Parathyroid adenoma (tissue), 2 donors: ENCODE results near the gene ZBTB20.

Source experiments
- H2AFZ ChIP-seq: fragments of 300-600 bp; sonication (generic); one replicate; pipeline ENCODE4 v1.7.0; 2017; ENCODE audit warnings: antibody characterized with exemption, mild to moderate bottlenecking
- H3K27ac ChIP-seq: fragments of 300-600 bp; sonication (generic); one replicate; pipeline ENCODE4 v1.7.0; 2017
- H3K27me3 ChIP-seq: fragments of 300-600 bp; sonication (generic); one replicate; pipeline ENCODE4 v1.7.0; 2017; ENCODE audit warnings: low read length; ENCODE audit not compliant: control insufficient read depth, insufficient read depth
- H3K36me3 ChIP-seq: fragments of 300-600 bp; sonication (generic); one replicate; pipeline ENCODE4 v1.7.0; 2017; ENCODE audit warnings: low read length; ENCODE audit not compliant: control insufficient read depth, insufficient read depth
- H3K4me1 ChIP-seq: fragments of 300-600 bp; sonication (generic); one replicate; pipeline ENCODE4 v1.7.0; 2017; ENCODE audit warnings: control low read depth
- H3K4me2 ChIP-seq: fragments of 300-600 bp; sonication (generic); one replicate; pipeline ENCODE4 v1.7.0; 2017; ENCODE audit warnings: low read length
- H3K4me3 ChIP-seq: fragments of 300-600 bp; sonication (generic); one replicate; pipeline ENCODE4 v1.7.0; 2017; ENCODE audit warnings: low read depth, low read length
- H3K79me2 ChIP-seq: fragments of 300-600 bp; sonication (generic); one replicate; pipeline ENCODE4 v1.7.0; 2017; ENCODE audit warnings: control low read depth
- H3K9ac ChIP-seq: fragments of 300-600 bp; sonication (generic); one replicate; pipeline ENCODE4 v1.7.0; 2017; ENCODE audit warnings: mild to moderate bottlenecking
- H3K9me3 ChIP-seq: fragments of 300-600 bp; sonication (generic); one replicate; pipeline ENCODE4 v1.7.0; 2017; ENCODE audit warnings: low read length; ENCODE audit not compliant: control insufficient read depth
- TF ChIP-seq, protein P1 (sequence below): fragments of 300-600 bp; sonication (generic); IDR thresholded peaks from one replicate; pipeline ENCODE4 v1.7.0; 2017; ENCODE audit warnings: antibody characterized with exemption, mild to moderate bottlenecking
- donor health status: primary hyperparathyroidism.

The ZBTB20 gene

DNA sequence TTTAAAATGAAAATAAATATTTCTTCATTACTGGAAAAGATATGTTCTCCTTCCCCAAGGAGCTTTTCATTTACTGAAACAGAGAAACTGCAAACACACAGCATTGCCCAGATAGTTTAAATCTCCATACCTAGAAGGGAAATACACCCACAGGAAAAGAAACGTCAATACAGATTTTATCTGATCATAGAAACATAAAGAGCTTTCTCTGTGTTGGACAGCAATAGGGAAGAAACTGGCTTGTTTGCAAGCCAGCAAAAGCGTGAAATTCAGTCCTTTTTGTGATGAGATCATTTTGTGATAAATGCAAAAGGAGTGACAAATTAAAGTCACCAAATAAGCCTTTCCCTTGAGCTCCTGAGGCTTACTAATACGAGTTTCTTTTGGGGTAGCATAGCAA, 455.2 kb downstream of the ZBTB20 start:
- H3K36me3 ChIP-seq, result no peaks in the 10 kb centered on the region
- H3K27ac ChIP-seq, result peak overlapping the region; percentile 34
- no peaks in the 10 kb centered on the region for H3K27me3 ChIP-seq
- H3K79me2 ChIP-seq, result no peaks in the 10 kb centered on the region
- no peak overlapping the region for H3K4me3 ChIP-seq
- H3K4me1 ChIP-seq, result peaks cover 18% of the 10 kb centered on the region
- TF ChIP-seq, protein P1, sequence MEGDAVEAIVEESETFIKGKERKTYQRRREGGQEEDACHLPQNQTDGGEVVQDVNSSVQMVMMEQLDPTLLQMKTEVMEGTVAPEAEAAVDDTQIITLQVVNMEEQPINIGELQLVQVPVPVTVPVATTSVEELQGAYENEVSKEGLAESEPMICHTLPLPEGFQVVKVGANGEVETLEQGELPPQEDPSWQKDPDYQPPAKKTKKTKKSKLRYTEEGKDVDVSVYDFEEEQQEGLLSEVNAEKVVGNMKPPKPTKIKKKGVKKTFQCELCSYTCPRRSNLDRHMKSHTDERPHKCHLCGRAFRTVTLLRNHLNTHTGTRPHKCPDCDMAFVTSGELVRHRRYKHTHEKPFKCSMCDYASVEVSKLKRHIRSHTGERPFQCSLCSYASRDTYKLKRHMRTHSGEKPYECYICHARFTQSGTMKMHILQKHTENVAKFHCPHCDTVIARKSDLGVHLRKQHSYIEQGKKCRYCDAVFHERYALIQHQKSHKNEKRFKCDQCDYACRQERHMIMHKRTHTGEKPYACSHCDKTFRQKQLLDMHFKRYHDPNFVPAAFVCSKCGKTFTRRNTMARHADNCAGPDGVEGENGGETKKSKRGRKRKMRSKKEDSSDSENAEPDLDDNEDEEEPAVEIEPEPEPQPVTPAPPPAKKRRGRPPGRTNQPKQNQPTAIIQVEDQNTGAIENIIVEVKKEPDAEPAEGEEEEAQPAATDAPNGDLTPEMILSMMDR, result no peak
- H3K9ac ChIP-seq, result no peak overlapping the region
- no peak overlapping the region for H2AFZ ChIP-seq
- peak overlapping the region; percentile 37 for H3K4me2 ChIP-seq
- no peaks in the 10 kb centered on the region for H3K9me3 ChIP-seq

DNA sequence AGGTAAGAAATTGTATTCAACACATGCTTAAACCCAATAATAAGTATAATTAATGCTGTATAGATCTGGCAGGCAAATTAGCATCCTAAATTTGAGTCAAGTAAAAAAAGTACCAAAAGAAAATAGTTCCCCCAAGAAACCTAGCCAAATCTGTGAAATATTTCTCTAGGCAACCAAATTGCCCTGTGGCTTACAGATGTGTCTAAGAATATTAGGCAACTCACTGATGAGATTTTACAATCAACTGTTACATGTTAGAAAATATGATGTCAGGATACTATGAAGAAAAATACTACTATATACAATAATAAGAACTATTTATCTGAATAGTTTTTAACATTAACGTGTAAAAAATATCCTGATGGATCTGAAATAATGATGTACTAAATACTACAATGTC, 456.2 kb downstream of the ZBTB20 start:
- no peaks in the 10 kb centered on the region for H3K9me3 ChIP-seq
- H3K9ac ChIP-seq, result no peak overlapping the region
- H2AFZ ChIP-seq, result no peak overlapping the region
- TF ChIP-seq, protein P1, result no peak
- peaks cover 14% of the 10 kb centered on the region for H3K4me1 ChIP-seq
- H3K4me2 ChIP-seq, result no peak overlapping the region
- no peaks in the 10 kb centered on the region for H3K36me3 ChIP-seq
- H3K27ac ChIP-seq, result no peak overlapping the region
- no peak overlapping the region for H3K4me3 ChIP-seq
- no peaks in the 10 kb centered on the region for H3K79me2 ChIP-seq
- no peaks in the 10 kb centered on the region for H3K27me3 ChIP-seq

DNA sequence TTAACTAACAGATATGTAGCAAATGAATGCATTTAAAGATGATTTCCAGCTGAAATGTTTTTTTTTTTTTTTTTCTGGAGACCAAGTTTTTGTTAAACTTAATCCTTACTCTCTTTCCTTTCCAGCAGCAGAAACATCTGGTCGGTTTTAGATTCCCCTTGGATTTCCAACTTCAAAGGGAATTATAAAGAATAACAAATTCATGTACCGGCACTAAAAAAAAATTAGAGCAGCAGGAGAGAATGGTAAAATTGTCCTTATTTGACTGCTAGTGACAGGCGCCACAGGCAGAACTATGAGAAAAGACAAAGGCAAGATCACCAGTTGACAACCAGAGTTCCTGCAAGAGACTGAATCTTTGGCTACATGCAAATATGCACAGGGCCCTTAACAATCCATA, 459.9 kb downstream of the ZBTB20 start:
- H3K36me3 ChIP-seq, result no peaks in the 10 kb centered on the region
- TF ChIP-seq, protein P1, result no peak
- H2AFZ ChIP-seq, result no peak overlapping the region
- H3K79me2 ChIP-seq, result no peaks in the 10 kb centered on the region
- H3K4me2 ChIP-seq, result no peak overlapping the region
- no peak overlapping the region for H3K27ac ChIP-seq
- H3K9ac ChIP-seq, result no peak overlapping the region
- peaks cover 3% of the 10 kb centered on the region for H3K4me1 ChIP-seq
- H3K4me3 ChIP-seq, result no peak overlapping the region
- H3K9me3 ChIP-seq, result no peaks in the 10 kb centered on the region
- H3K27me3 ChIP-seq, result no peaks in the 10 kb centered on the region

DNA sequence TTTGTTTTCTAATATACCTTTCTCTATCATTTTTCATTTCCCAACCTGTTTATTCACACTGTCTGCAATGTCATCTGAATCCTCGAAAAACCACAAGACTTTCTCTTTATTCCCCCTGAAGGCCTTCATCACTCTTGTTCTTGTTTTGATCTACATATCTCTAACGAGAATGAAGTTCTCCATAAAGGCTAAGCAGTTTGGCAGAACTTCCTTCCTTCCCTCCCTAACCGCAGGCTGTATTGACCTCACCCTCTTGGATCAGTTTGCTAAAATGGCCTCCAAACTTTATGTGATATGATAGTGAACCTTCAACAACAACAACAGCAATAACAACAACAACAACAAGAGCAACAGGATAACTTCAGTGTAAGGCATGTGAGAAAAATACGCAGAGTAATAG, 460.5 kb downstream of the ZBTB20 start:
- Histone ChIP-seq H3K27me3 (no peaks in the 10 kb centered on the region), H3K27ac (no peak overlapping the region), H3K9ac (no peak overlapping the region), H3K4me3 (no peak overlapping the region), H3K4me1 (no peaks in the 10 kb centered on the region), H3K9me3 (no peaks in the 10 kb centered on the region), H3K4me2 (no peak overlapping the region), H3K79me2 (no peaks in the 10 kb centered on the region), H3K36me3 (no peaks in the 10 kb centered on the region), H2AFZ (no peak overlapping the region)
- TF ChIP-seq, protein P1, result no peak

DNA sequence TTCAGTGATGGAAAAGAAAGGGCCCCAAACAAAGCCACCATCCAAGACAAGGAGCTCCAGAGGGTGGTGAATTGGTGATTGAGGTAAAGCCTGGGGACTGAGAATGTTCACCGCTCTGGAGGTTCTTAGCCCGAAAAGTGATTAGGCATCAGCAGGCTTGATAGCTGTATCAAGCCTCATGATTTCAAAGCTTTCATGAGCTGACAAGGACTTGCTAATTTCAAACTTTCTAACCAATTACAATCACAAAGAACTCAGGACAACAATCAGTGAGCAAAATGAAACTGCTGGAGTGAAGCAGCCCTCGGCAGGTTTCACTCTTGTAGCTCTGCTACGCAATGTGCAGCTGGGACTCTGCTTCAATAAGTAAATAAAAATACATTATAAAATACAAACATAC, 461.9 kb downstream of the ZBTB20 start:
- no peaks in the 10 kb centered on the region for H3K9me3 ChIP-seq
- H3K4me3 ChIP-seq, result no peak overlapping the region
- H2AFZ ChIP-seq, result no peak overlapping the region
- TF ChIP-seq, protein P1, result no peak
- no peak overlapping the region for H3K9ac ChIP-seq
- no peak overlapping the region for H3K27ac ChIP-seq
- H3K79me2 ChIP-seq, result no peaks in the 10 kb centered on the region
- no peaks in the 10 kb centered on the region for H3K27me3 ChIP-seq
- H3K36me3 ChIP-seq, result no peaks in the 10 kb centered on the region
- H3K4me2 ChIP-seq, result no peak overlapping the region
- H3K4me1 ChIP-seq, result no peaks in the 10 kb centered on the region
